ENCODE data around the gene ITGAL.

The ITGAL gene

DNA sequence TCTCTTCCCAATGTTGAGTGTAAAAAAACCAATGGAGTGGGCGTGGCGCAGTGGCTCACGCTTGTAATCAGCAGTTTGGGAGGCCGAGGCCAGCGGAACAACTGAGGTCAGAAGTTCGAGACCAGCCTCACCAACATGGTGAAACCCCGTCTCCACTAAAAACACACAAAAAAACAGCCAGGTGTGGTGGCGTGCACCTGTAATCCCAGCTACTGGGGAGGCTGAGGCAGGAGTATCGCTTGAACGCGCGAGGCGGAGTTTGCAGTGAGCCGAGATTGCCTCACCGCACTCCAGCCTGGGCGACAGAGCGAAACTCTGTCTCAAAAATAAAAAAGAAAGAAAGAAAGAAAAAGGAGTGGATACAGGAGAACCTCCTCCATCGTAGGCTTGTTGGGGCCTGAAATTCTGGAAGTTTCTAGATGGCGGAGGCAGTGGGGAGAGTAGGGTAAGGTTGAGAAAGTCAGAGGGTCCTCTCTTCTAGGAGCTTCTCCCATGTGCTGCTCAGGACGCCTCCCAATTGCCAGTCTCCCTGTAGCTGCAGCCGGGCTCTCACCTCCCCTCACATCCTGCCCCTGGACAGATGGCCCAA is 86.3 kb downstream of the ITGAL start:
- no peaks in the 10 kb centered on the region for H4K20me1 ChIP-seq (ENCODE audit: insufficient read depth, low read length)
- peak overlapping the region; percentile 73 for H3K4me2 ChIP-seq (ENCODE audit: low read length)
- peak overlapping the region; percentile 54 for H3K9ac ChIP-seq (ENCODE audit: low read length)
- H3K4me1 ChIP-seq (ENCODE audit: low read length) = peaks cover 20% of the 10 kb centered on the region
- TF ChIP-seq EZH2phosphoT487 (IDR thresholded peaks at IDR 0.05; ENCODE audit: low read depth) = no peak
- H3K4me3 ChIP-seq (ENCODE audit: low read length) = peak overlapping the region; percentile 86
- H2AFZ ChIP-seq (ENCODE audit: low read depth, low read length) = peak overlapping the region; percentile 34; the same call in 1 of the 2 replicates
- peaks cover 9% of the 10 kb centered on the region for H3K36me3 ChIP-seq (replicated peaks; ENCODE audit: low read depth, low read length)
- no peaks in the 10 kb centered on the region for H3K27me3 ChIP-seq (ENCODE audit: low read depth, low read length)
- H3K79me2 ChIP-seq (ENCODE audit: low read length) = peaks cover 18% of the 10 kb centered on the region
- H3K27ac ChIP-seq (ENCODE audit: low read length) = peak overlapping the region; percentile 58
- no peaks in the 10 kb centered on the region for H3K9me3 ChIP-seq (ENCODE audit: insufficient read depth, low read length)

- H3K4me1 ChIP-seq (ENCODE audit: low read length) = peaks cover 20% of the 10 kb centered on the region
- H2AFZ ChIP-seq (ENCODE audit: low read depth, low read length) = peak overlapping the region; percentile 89; the same call in 1 of the 2 replicates
- H4K20me1 ChIP-seq (ENCODE audit: insufficient read depth, low read length) = no peaks in the 10 kb centered on the region
- H3K9me3 ChIP-seq (ENCODE audit: insufficient read depth, low read length) = no peaks in the 10 kb centered on the region
- H3K4me2 ChIP-seq (ENCODE audit: low read length) = peak overlapping the region; percentile 17; the same call in 1 of the 2 replicates
- H3K27me3 ChIP-seq (ENCODE audit: low read depth, low read length) = no peaks in the 10 kb centered on the region
- no peak overlapping the region for H3K4me3 ChIP-seq (ENCODE audit: low read length)
- H3K27ac ChIP-seq (ENCODE audit: low read length) = peak overlapping the region; percentile 45; the same call in 1 of the 2 replicates
- H3K36me3 ChIP-seq (replicated peaks; ENCODE audit: low read depth, low read length) = peaks cover 9% of the 10 kb centered on the region
- H3K9ac ChIP-seq (ENCODE audit: low read length) = 0 out of 2 replicates have a peak overlapping the region, but pooled peaks have one; percentile 19
- H3K79me2 ChIP-seq (ENCODE audit: low read length) = peaks cover 18% of the 10 kb centered on the region
- no peak for TF ChIP-seq EZH2phosphoT487 (IDR thresholded peaks at IDR 0.05; ENCODE audit: low read depth)
- TF ChIP-seq, protein P1, sequence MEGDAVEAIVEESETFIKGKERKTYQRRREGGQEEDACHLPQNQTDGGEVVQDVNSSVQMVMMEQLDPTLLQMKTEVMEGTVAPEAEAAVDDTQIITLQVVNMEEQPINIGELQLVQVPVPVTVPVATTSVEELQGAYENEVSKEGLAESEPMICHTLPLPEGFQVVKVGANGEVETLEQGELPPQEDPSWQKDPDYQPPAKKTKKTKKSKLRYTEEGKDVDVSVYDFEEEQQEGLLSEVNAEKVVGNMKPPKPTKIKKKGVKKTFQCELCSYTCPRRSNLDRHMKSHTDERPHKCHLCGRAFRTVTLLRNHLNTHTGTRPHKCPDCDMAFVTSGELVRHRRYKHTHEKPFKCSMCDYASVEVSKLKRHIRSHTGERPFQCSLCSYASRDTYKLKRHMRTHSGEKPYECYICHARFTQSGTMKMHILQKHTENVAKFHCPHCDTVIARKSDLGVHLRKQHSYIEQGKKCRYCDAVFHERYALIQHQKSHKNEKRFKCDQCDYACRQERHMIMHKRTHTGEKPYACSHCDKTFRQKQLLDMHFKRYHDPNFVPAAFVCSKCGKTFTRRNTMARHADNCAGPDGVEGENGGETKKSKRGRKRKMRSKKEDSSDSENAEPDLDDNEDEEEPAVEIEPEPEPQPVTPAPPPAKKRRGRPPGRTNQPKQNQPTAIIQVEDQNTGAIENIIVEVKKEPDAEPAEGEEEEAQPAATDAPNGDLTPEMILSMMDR (IDR thresholded peaks at IDR 0.05; ENCODE audit: low read depth, low read length) = no peak
Observed at GRCh38 chr16:30559690-30560089, 87.1 kb downstream of the ITGAL start.

- Histone ChIP-seq H3K4me1 (ENCODE audit: low read length) (peaks cover 20% of the 10 kb centered on the region), H3K27ac (ENCODE audit: low read length) (no peak overlapping the region), H4K20me1 (ENCODE audit: insufficient read depth, low read length) (no peaks in the 10 kb centered on the region), H3K36me3 (replicated peaks; ENCODE audit: low read depth, low read length) (no peaks in the 10 kb centered on the region), H3K9ac (ENCODE audit: low read length) (peak overlapping the region; percentile 41; the same call in 1 of the 2 replicates), H3K27me3 (ENCODE audit: low read depth, low read length) (no peaks in the 10 kb centered on the region), H3K4me2 (ENCODE audit: low read length) (peak overlapping the region; percentile 53), H2AFZ (ENCODE audit: low read depth, low read length) (peak overlapping the region; percentile 96), H3K9me3 (ENCODE audit: insufficient read depth, low read length) (no peaks in the 10 kb centered on the region), H3K79me2 (ENCODE audit: low read length) (peaks cover 16% of the 10 kb centered on the region), H3K4me3 (ENCODE audit: low read length) (peak overlapping the region; percentile 71)
- TF ChIP-seq EZH2phosphoT487 (IDR thresholded peaks at IDR 0.05; ENCODE audit: low read depth) = no peak
- TF ChIP-seq, protein P1 (IDR thresholded peaks at IDR 0.05; ENCODE audit: low read depth, low read length) = no peak
Observed at GRCh38 chr16:30561089-30561816, 88.7 kb downstream of the ITGAL start.

- Histone ChIP-seq H3K4me2 (ENCODE audit: low read length) (peak overlapping the region; percentile 53), H3K4me3 (ENCODE audit: low read length) (peak overlapping the region; percentile 71), H3K27ac (ENCODE audit: low read length) (no peak overlapping the region), H2AFZ (ENCODE audit: low read depth, low read length) (peak overlapping the region; percentile 96), H3K9ac (ENCODE audit: low read length) (no peak overlapping the region), H3K9me3 (ENCODE audit: insufficient read depth, low read length) (no peaks in the 10 kb centered on the region), H3K4me1 (ENCODE audit: low read length) (peaks cover 20% of the 10 kb centered on the region), H3K79me2 (ENCODE audit: low read length) (peaks cover 10% of the 10 kb centered on the region), H3K36me3 (replicated peaks; ENCODE audit: low read depth, low read length) (no peaks in the 10 kb centered on the region), H3K27me3 (ENCODE audit: low read depth, low read length) (no peaks in the 10 kb centered on the region), H4K20me1 (ENCODE audit: insufficient read depth, low read length) (no peaks in the 10 kb centered on the region)
- TF ChIP-seq, protein P1 (IDR thresholded peaks at IDR 0.05; ENCODE audit: low read depth, low read length) = no peak
- TF ChIP-seq EZH2phosphoT487 (IDR thresholded peaks at IDR 0.05; ENCODE audit: low read depth) = no peak
Observed at GRCh38 chr16:30562021-30562420, 89.5 kb downstream of the ITGAL start.

Data from OCI-LY3 (cell line).